Activated T-cell treated with anti-CD3 and anti-CD28 coated beads, Interleukin-2, amount 50 U/mL, for 24 hours (primary cell): Measurements from ENCODE around the gene PITPNM3.

ENCODE experiments used
- DNase-seq: peaks from one replicate; pipeline ENCODE4 v3.0.0-alpha.2; 2020
- H3K27ac Mint-ChIP-seq: 2 replicates; pipeline ENCODE4 v1.8.0; 2020; ENCODE audit warnings: mild to moderate bottlenecking, mixed read lengths
- H3K27me3 Mint-ChIP-seq: 2 replicates; pipeline ENCODE4 v1.8.0; 2020; ENCODE audit warnings: mixed read lengths
- H3K36me3 Mint-ChIP-seq: 2 replicates; pipeline ENCODE4 v1.8.0; 2020; ENCODE audit warnings: low read depth, mixed read lengths
- H3K4me1 Mint-ChIP-seq: 2 replicates; pipeline ENCODE4 v1.8.0; 2020; ENCODE audit warnings: low read depth, mixed read lengths
- H3K4me3 Mint-ChIP-seq: 2 replicates; pipeline ENCODE4 v1.8.0; 2020; ENCODE audit warnings: mild to moderate bottlenecking, moderate library complexity, mixed read lengths
- H3K9me3 Mint-ChIP-seq: 2 replicates; pipeline ENCODE4 v1.8.0; 2020; ENCODE audit warnings: mixed read lengths

Gene PITPNM3

GRCh38 chr17:6551356-6551755 lies 5.0 kb downstream of the PITPNM3 start:
- Mint-ChIP-seq H3K27ac (no peak overlapping the region), H3K36me3 (no peaks in the 10 kb centered on the region), H3K9me3 (no peaks in the 10 kb centered on the region), H3K4me3 (no peak overlapping the region), H3K27me3 (peaks cover 31% of the 10 kb centered on the region), H3K4me1 (peaks cover 17% of the 10 kb centered on the region)
- DNase-seq = no peak

- H3K27me3 Mint-ChIP-seq = peaks cover 20% of the 10 kb centered on the region
- H3K4me3 Mint-ChIP-seq = no peak overlapping the region
- no peaks in the 10 kb centered on the region for H3K9me3 Mint-ChIP-seq
- peaks cover 10% of the 10 kb centered on the region for H3K4me1 Mint-ChIP-seq
- H3K36me3 Mint-ChIP-seq = no peaks in the 10 kb centered on the region
- no peak overlapping the region for H3K27ac Mint-ChIP-seq
- no peak for DNase-seq
Observed at GRCh38 chr17:6549384-6550036, 6.8 kb downstream of the PITPNM3 start.

GRCh38 chr17:6548578-6549330 lies 7.6 kb downstream of the PITPNM3 start:
- Mint-ChIP-seq H3K4me1 (peaks cover 10% of the 10 kb centered on the region), H3K27ac (peak overlapping the region; percentile 69), H3K4me3 (no peak overlapping the region), H3K27me3 (peaks cover 13% of the 10 kb centered on the region), H3K9me3 (no peaks in the 10 kb centered on the region), H3K36me3 (no peaks in the 10 kb centered on the region)
- DNase-seq = no peak

GRCh38 chr17:6548034-6548433 lies 8.3 kb downstream of the PITPNM3 start:
- H3K27ac Mint-ChIP-seq = no peak overlapping the region
- no peak overlapping the region for H3K4me3 Mint-ChIP-seq
- H3K9me3 Mint-ChIP-seq = no peaks in the 10 kb centered on the region
- peaks cover 6% of the 10 kb centered on the region for H3K27me3 Mint-ChIP-seq
- H3K4me1 Mint-ChIP-seq = peaks cover 10% of the 10 kb centered on the region
- H3K36me3 Mint-ChIP-seq = no peaks in the 10 kb centered on the region
- no peak for DNase-seq

- Mint-ChIP-seq H3K4me1 (peaks cover 10% of the 10 kb centered on the region), H3K36me3 (no peaks in the 10 kb centered on the region), H3K9me3 (no peaks in the 10 kb centered on the region), H3K4me3 (no peak overlapping the region), H3K27ac (no peak overlapping the region), H3K27me3 (peaks cover 6% of the 10 kb centered on the region)
- DNase-seq = no peak
Observed at GRCh38 chr17:6547336-6547735, 9.0 kb downstream of the PITPNM3 start.

- Mint-ChIP-seq H3K4me3 (no peak overlapping the region), H3K27ac (no peak overlapping the region), H3K4me1 (peaks cover 10% of the 10 kb centered on the region), H3K9me3 (no peaks in the 10 kb centered on the region), H3K27me3 (peaks cover 6% of the 10 kb centered on the region), H3K36me3 (no peaks in the 10 kb centered on the region)
- DNase-seq = no peak
Observed at GRCh38 chr17:6546069-6546718, 10.2 kb downstream of the PITPNM3 start.

DNA sequence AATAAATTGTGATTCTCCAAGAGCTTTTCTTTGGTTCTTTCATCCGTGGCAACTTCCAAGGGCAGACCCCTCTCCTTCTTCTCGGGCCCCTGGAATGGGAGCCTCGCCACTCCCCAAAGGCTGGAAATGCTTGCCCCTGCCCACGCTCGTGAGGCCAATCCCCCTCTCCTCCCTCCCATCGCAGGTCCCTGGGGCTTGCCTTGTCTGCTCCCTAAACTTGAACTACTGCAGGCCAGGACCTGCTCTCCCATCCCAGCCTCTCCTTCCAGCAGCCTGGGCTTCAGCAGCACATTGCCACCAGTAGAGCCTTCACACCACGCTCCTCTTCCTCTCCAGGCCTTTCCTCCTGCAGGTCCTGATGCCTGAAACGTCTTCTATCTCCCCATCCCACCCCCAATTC lies 11.1 kb downstream of the PITPNM3 start:
- Mint-ChIP-seq H3K27ac (no peak overlapping the region), H3K4me3 (no peak overlapping the region), H3K9me3 (no peaks in the 10 kb centered on the region), H3K27me3 (peaks cover 6% of the 10 kb centered on the region), H3K4me1 (peaks cover 10% of the 10 kb centered on the region), H3K36me3 (no peaks in the 10 kb centered on the region)
- DNase-seq = no peak

DNA sequence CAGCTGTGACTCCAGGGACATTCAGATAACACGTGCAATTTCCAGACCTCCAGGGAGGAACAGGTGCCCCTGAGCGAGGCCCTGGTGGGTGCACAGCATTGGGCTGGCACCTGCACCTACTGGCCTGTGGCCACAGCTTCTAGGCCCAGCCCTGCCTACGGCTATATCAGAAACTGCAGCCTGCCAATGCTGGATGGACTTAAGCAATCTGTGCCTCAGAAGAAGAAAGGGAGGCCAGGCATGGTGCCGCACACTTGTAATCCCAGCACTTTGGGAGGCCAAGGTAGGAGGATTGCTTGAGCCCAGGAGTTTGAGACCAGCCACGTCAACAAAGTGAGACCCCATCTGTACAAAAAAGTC lies 12.4 kb downstream of the PITPNM3 start:
- no peaks in the 10 kb centered on the region for H3K9me3 Mint-ChIP-seq
- H3K27ac Mint-ChIP-seq = no peak overlapping the region
- H3K36me3 Mint-ChIP-seq = no peaks in the 10 kb centered on the region
- no peak for DNase-seq
- H3K4me1 Mint-ChIP-seq = peaks cover 10% of the 10 kb centered on the region
- peaks cover 6% of the 10 kb centered on the region for H3K27me3 Mint-ChIP-seq
- no peak overlapping the region for H3K4me3 Mint-ChIP-seq

GRCh38 chr17:6543079-6544010 lies 13.0 kb downstream of the PITPNM3 start:
- Mint-ChIP-seq H3K9me3 (no peaks in the 10 kb centered on the region), H3K4me1 (peaks cover 4% of the 10 kb centered on the region), H3K36me3 (no peaks in the 10 kb centered on the region), H3K27ac (no peak overlapping the region), H3K4me3 (no peak overlapping the region), H3K27me3 (peaks cover under 1% of the 10 kb centered on the region)
- DNase-seq = no peak

- no peak overlapping the region for H3K4me3 Mint-ChIP-seq
- no peaks in the 10 kb centered on the region for H3K36me3 Mint-ChIP-seq
- H3K9me3 Mint-ChIP-seq = no peaks in the 10 kb centered on the region
- H3K27ac Mint-ChIP-seq = no peak overlapping the region
- no peaks in the 10 kb centered on the region for H3K4me1 Mint-ChIP-seq
- no peak for DNase-seq
- no peaks in the 10 kb centered on the region for H3K27me3 Mint-ChIP-seq
Observed at GRCh38 chr17:6542577-6542976, 13.8 kb downstream of the PITPNM3 start.

GRCh38 chr17:6541886-6542285 lies 14.5 kb downstream of the PITPNM3 start:
- Mint-ChIP-seq H3K27ac (no peak overlapping the region), H3K27me3 (no peaks in the 10 kb centered on the region), H3K36me3 (no peaks in the 10 kb centered on the region), H3K4me1 (no peaks in the 10 kb centered on the region), H3K9me3 (no peaks in the 10 kb centered on the region), H3K4me3 (no peak overlapping the region)
- no peak for DNase-seq

DNA sequence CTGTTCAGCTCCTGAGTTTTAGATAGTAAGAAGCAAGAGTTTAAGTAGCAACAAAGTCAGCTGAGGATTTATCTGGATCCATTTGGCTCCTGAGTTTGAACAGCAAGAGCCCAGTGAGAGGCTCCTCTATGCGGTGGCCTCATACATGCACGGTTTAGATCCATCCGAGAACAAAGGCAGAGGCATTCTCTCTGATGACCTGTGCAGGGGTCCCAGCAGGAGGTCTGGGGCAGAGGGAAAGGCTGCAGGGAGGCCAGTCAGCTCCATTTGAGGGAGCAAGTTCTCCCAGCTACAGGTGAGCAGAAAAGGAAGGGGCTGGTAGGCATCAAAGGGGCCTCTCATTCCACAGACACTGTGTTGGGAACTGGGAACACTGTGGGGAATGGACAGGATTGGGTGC lies 16.5 kb downstream of the PITPNM3 start:
- Mint-ChIP-seq H3K27me3 (no peaks in the 10 kb centered on the region), H3K4me1 (no peaks in the 10 kb centered on the region), H3K9me3 (no peaks in the 10 kb centered on the region), H3K4me3 (no peak overlapping the region), H3K27ac (no peak overlapping the region), H3K36me3 (no peaks in the 10 kb centered on the region)
- DNase-seq = no peak

DNA sequence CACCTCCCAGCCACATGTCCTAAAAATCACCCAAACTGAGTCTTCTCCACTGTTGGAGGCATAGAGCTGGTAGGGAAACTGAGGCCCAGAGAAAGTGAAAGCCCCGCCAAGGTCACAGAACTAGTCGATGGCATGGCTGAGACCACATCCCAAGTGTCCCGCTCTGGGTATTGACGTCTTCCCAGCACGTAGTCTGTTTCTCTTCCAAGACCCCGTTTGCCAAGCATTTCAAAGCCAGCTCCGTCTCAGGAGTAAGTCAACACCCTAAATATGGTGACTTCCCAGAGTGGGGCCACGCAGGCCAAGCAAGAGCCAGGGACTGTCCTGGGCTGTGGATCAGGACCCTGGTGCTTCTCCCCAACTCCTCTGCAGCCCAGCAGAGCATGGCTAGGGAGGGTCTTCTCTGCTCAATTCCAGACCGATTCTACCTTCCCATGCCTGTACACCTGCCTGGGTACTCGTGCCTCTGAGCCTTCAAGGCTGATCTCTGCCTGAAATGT lies 19.7 kb downstream of the PITPNM3 start:
- DNase-seq = no peak
- Mint-ChIP-seq H3K27ac (no peak overlapping the region), H3K4me1 (no peaks in the 10 kb centered on the region), H3K4me3 (no peak overlapping the region), H3K36me3 (no peaks in the 10 kb centered on the region), H3K27me3 (no peaks in the 10 kb centered on the region), H3K9me3 (no peaks in the 10 kb centered on the region)

GRCh38 chr17:6536053-6536452 lies 20.3 kb downstream of the PITPNM3 start:
- H3K27ac Mint-ChIP-seq = no peak overlapping the region
- no peak for DNase-seq
- no peak overlapping the region for H3K4me3 Mint-ChIP-seq
- H3K4me1 Mint-ChIP-seq = no peaks in the 10 kb centered on the region
- no peaks in the 10 kb centered on the region for H3K36me3 Mint-ChIP-seq
- H3K9me3 Mint-ChIP-seq = no peaks in the 10 kb centered on the region
- no peaks in the 10 kb centered on the region for H3K27me3 Mint-ChIP-seq
